ENCODE measurements around the gene B3GNT3. TPM values are rescaled to one million over a fixed set of nuclear protein-coding genes. Genes with fewer than 3 reads are reported as not detected.

Gene B3GNT3
- total and polyA plus RNA-seq, 2 of the 13 experiments (the other 11 are each of a cell fraction or from before 2014, with no cell fraction given): 0.86 to 4.0 TPM

- TF ChIP-seq ZNF660 (CRISPR knock-in tag; IDR thresholded peaks at IDR 0.05; ENCODE audit: borderline replicate concordance, low read depth) (no peak), FOXA3 (CRISPR knock-in tag; IDR thresholded peaks at IDR 0.05) (0 out of 2 replicates have a peak, but pooled peaks have one; percentile 7), ZNF839 (CRISPR knock-in tag; IDR thresholded peaks at IDR 0.05; ENCODE audit: borderline replicate concordance) (no peak), SRY (CRISPR knock-in tag; IDR thresholded peaks at IDR 0.05) (no peak), AHR (CRISPR knock-in tag; IDR thresholded peaks at IDR 0.05) (no peak), GTF3A (CRISPR knock-in tag; conservative IDR thresholded peaks at IDR 0.05) (no peak), ZNF281 (CRISPR knock-in tag; IDR thresholded peaks at IDR 0.05; ENCODE audit: borderline replicate concordance) (no peak), HNRNPUL1 (IDR thresholded peaks at IDR 0.05; ENCODE audit: low read depth, low read length) (no peak), KDM4B (CRISPR knock-in tag; IDR thresholded peaks at IDR 0.05) (no peak), NFIC (IDR thresholded peaks at IDR 0.05; ENCODE audit: low read length) (no peak), ZNF337 (CRISPR knock-in tag; IDR thresholded peaks at IDR 0.05; ENCODE audit: borderline replicate concordance, low read depth) (no peak), KDM2A (CRISPR knock-in tag; IDR thresholded peaks at IDR 0.05; ENCODE audit: borderline replicate concordance, low read depth) (peak; percentile 82), ZFP91 (CRISPR knock-in tag; IDR thresholded peaks at IDR 0.05; ENCODE audit: borderline replicate concordance) (peak; percentile 54), ZBTB40 (IDR thresholded peaks at IDR 0.05) (no peak), ZBTB40 (CRISPR knock-in tag; IDR thresholded peaks at IDR 0.05) (no peak), HCFC1 (IDR thresholded peaks at IDR 0.05; ENCODE audit: low read depth, low read length) (no peak)
Measured at GRCh38 chr19:17855280-17856152, 60.6 kb downstream of the B3GNT3 start (continued).

Data from HepG2 (cell line).